Cardiac muscle cell (in vitro differentiated cells and primary cell): ENCODE measurements around the gene HBG2. TPM values are rescaled to one million over a fixed set of nuclear protein-coding genes. Genes with fewer than 3 reads are reported as not detected.

Experiments
- DNase-seq, 2 donors: peaks; one replicate each; pipeline versions ENCODE4 v3.0.0 to v3.0.0-alpha.2; 2010 to 2017; ENCODE audit warnings: low read depth in 1 of 2, low spot score in 1 of 2
- H3K27ac ChIP-seq: fragments of 200-600 bp; sonication (generic); 2 replicates; pipeline ENCODE4 v1.5.1; 2016
- H3K27me3 ChIP-seq: fragments of 200-600 bp; sonication (generic); 2 replicates; pipeline ENCODE4 v1.6.0; 2016; ENCODE audit warnings: control low read depth
- H3K36me3 ChIP-seq: fragments of 200-600 bp; sonication (generic); 2 replicates; pipeline ENCODE4 v1.5.1; 2016; ENCODE audit warnings: control low read depth
- H3K4me1 ChIP-seq: fragments of 200-600 bp; sonication (generic); 2 replicates; pipeline ENCODE4 v1.8.1; 2017; ENCODE audit warnings: low read depth, mild to moderate bottlenecking, mixed run types
- H3K4me3 ChIP-seq: fragments of 200-600 bp; sonication (generic); 2 replicates; pipeline ENCODE4 v1.5.1; 2016; ENCODE audit warnings: mild to moderate bottlenecking
- H3K9me3 ChIP-seq: fragments of 200-600 bp; sonication (generic); 2 replicates; pipeline ENCODE4 v1.5.1; 2017; ENCODE audit warnings: low read depth, mild to moderate bottlenecking, control low read depth
- CTCF ChIP-seq: IDR thresholded peaks from 2 replicates; pipeline ENCODE4 v1.5.1; 2012; ENCODE audit warnings: low read depth, mild to moderate bottlenecking, low read length
- polyA plus RNA-seq: library from polyadenylated mRNA; unstranded; fragments of >200 nt; fragmentation: Nextera tagmentation; extraction: Ambion mirVana; gene quantifications from 2 replicates; pipeline ENCODE4 v1.2.1, GENCODE V29; 2016
- total RNA-seq: library from RNA; depleted of rRNA; stranded (reverse); fragments of >200 nt; gene quantifications from 2 replicates; pipeline ENCODE4 v1.2.3, GENCODE V29; 2016

HBG2 gene
- total and polyA plus RNA-seq, 2 experiments from 2014 or later: not detected

GRCh38 chr11:5231111-5231510 lies 23.5 kb downstream of the HBG2 start:
- no peak overlapping the region for H3K27ac ChIP-seq
- H3K4me1 ChIP-seq: peaks cover 9% of the 10 kb centered on the region
- H3K36me3 ChIP-seq: no peaks in the 10 kb centered on the region
- no peak for TF ChIP-seq CTCF
- no peaks in the 10 kb centered on the region for H3K9me3 ChIP-seq
- no peak for DNase-seq
- no peaks in the 10 kb centered on the region for H3K27me3 ChIP-seq
- no peak overlapping the region for H3K4me3 ChIP-seq

- Histone ChIP-seq H3K4me1 (peaks cover 9% of the 10 kb centered on the region), H3K36me3 (no peaks in the 10 kb centered on the region), H3K9me3 (no peaks in the 10 kb centered on the region), H3K4me3 (no peak overlapping the region), H3K27ac (no peak overlapping the region), H3K27me3 (no peaks in the 10 kb centered on the region)
- TF ChIP-seq CTCF: no peak
- DNase-seq: no peak
Measured at GRCh38 chr11:5230266-5230665, 24.3 kb downstream of the HBG2 start.

- Histone ChIP-seq H3K27ac (no peak overlapping the region), H3K9me3 (no peaks in the 10 kb centered on the region), H3K36me3 (no peaks in the 10 kb centered on the region), H3K4me3 (no peak overlapping the region), H3K4me1 (peaks cover 8% of the 10 kb centered on the region), H3K27me3 (no peaks in the 10 kb centered on the region)
- TF ChIP-seq CTCF: no peak
- no peak for DNase-seq
Measured at GRCh38 chr11:5229796-5230195, 24.8 kb downstream of the HBG2 start.

- no peaks in the 10 kb centered on the region for H3K9me3 ChIP-seq
- H3K4me3 ChIP-seq: no peak overlapping the region
- no peaks in the 10 kb centered on the region for H3K36me3 ChIP-seq
- H3K4me1 ChIP-seq: peaks cover 4% of the 10 kb centered on the region
- H3K27me3 ChIP-seq: no peaks in the 10 kb centered on the region
- no peak for DNase-seq
- H3K27ac ChIP-seq: no peak overlapping the region
- TF ChIP-seq CTCF: no peak
Measured at GRCh38 chr11:5229356-5229755, 25.2 kb downstream of the HBG2 start.

- H3K27ac ChIP-seq: no peak overlapping the region
- TF ChIP-seq CTCF: no peak
- H3K27me3 ChIP-seq: no peaks in the 10 kb centered on the region
- no peaks in the 10 kb centered on the region for H3K9me3 ChIP-seq
- no peak overlapping the region for H3K4me3 ChIP-seq
- no peaks in the 10 kb centered on the region for H3K36me3 ChIP-seq
- DNase-seq: no peak
- no peaks in the 10 kb centered on the region for H3K4me1 ChIP-seq
Measured at GRCh38 chr11:5228124-5228523, 26.5 kb downstream of the HBG2 start.

GRCh38 chr11:5227681-5228080 lies 26.9 kb downstream of the HBG2 start:
- Histone ChIP-seq H3K4me1 (no peaks in the 10 kb centered on the region), H3K27me3 (no peaks in the 10 kb centered on the region), H3K4me3 (no peak overlapping the region), H3K9me3 (no peaks in the 10 kb centered on the region), H3K36me3 (no peaks in the 10 kb centered on the region), H3K27ac (no peak overlapping the region)
- TF ChIP-seq CTCF: no peak
- DNase-seq: no peak
